Activated T-helper 2 cell treated with anti-CD3 and anti-CD28 coated beads, Interferon-gamma antibody, Interleukin-2, Interleukin-4, amounts not matched to agents 10 μg/mL and 5 μg/mL and 100 μg/mL, durations not matched to agents 14 hours and 24 hours and 36 hours (primary cell): Measurements from ENCODE around the gene TSN. TPM values are rescaled to one million over a fixed set of nuclear protein-coding genes. Genes with fewer than 3 reads are reported as not detected.
"Not testable (repeated sequence)": the region's sequence is repeated elsewhere in the genome, so short reads cannot be mapped to it uniquely, and the experiment has no call there.

ENCODE experiments used
- DNase-seq: peaks from one replicate; pipeline ENCODE4 v3.0.0; 2021; ENCODE audit warnings: low spot score
- H3K27ac Mint-ChIP-seq: one replicate; pipeline ENCODE4 v1.8.0; 2021; ENCODE audit warnings: mixed read lengths
- H3K27me3 Mint-ChIP-seq: one replicate; pipeline ENCODE4 v1.8.0; 2021; ENCODE audit warnings: low read depth, mixed read lengths
- H3K36me3 Mint-ChIP-seq: one replicate; pipeline ENCODE4 v1.8.0; 2021; ENCODE audit warnings: low read depth, mixed read lengths
- H3K4me1 Mint-ChIP-seq: one replicate; pipeline ENCODE4 v1.8.0; 2021; ENCODE audit warnings: low read depth, mixed read lengths
- H3K4me3 Mint-ChIP-seq: one replicate; pipeline ENCODE4 v1.8.0; 2021; ENCODE audit warnings: low read depth, mild to moderate bottlenecking, moderate library complexity, mixed read lengths
- H3K9me3 Mint-ChIP-seq: one replicate; pipeline ENCODE4 v1.8.0; 2021; ENCODE audit warnings: mixed read lengths
- intact Hi-C: fragments of 100-400 bp; cut with micrococcal nuclease; formaldehyde crosslinking; loops from one replicate; pipeline ENCODE4 v1.15.1; 2023
- total RNA-seq: library from RNA; stranded (reverse); gene quantifications from 2 replicates; pipeline ENCODE4 v1.2.3, GENCODE V29; 2022

TSN gene
- total RNA-seq, 1 donor from 2014 or later: 67.6 TPM

DNA sequence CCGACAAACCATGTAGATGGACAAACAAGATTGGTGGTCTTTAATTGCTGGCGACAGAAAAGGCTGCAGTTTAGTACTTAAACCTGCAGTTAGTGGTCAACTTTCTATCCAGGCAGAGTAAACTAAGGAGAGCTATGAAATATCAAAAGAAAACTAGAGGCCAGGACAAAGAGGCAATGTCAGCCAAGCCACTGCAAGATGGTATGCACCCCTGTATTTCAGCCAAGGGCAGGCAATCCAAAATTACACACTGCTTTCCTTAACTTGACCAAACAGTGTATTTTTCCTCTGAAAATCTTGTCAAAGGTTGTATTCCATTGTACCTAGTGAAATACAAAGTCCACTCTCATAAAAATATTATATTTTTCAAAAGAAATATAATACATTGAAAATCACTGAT lies 28.1 kb upstream of the TSN start:
- Mint-ChIP-seq H3K27ac (no peak overlapping the region), H3K9me3 (no peaks in the 10 kb centered on the region), H3K4me3 (no peak overlapping the region), H3K4me1 (peaks cover 25% of the 10 kb centered on the region), H3K36me3 (peaks cover 57% of the 10 kb centered on the region), H3K27me3 (no peaks in the 10 kb centered on the region)
- intact Hi-C loops: no loop called here
- DNase-seq: no peak

DNA sequence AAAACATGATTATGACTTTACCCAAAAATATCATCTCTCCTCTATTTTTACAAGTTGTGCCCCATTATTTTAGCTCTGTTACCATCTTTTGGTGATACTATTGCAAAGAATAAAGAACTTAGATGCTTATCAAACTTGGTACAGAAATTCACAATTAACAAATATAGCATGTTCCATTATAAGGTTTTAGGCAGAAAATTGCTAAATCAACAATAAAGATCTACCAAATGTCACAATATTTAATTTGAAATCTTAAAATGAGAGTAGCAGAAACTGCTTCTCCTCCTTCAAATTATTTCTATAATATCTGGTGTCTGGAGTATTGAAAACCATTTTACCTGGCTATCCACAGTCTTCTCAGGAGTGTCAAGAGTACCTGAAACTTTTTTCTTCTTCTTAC lies 27.5 kb upstream of the TSN start:
- Mint-ChIP-seq H3K27me3 (no peaks in the 10 kb centered on the region), H3K4me1 (peaks cover 19% of the 10 kb centered on the region), H3K9me3 (no peaks in the 10 kb centered on the region), H3K27ac (no peak overlapping the region), H3K4me3 (no peak overlapping the region), H3K36me3 (peaks cover 59% of the 10 kb centered on the region)
- intact Hi-C loops: no loop called here
- no peak for DNase-seq

DNA sequence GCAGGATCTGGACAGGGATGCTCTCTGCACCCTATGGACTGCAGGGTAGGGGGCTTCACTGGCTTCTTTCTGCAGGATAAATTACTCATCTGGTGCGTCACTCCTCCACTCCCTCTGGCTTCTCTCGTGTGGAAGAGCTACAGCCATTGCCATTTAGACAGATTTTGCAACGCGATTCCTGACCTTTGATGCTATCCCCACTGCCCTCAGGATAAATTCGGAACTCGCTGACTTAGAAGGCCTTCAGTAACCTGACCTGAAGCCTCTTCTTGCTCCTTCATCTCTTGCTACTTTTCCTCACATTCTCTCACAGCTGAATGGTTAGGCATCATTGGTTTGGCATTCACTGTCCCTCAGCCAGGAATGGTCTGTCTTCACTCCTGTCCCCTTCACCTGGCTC lies 24.1 kb upstream of the TSN start:
- Mint-ChIP-seq H3K27ac (no peak overlapping the region), H3K36me3 (peaks cover 81% of the 10 kb centered on the region), H3K4me1 (peaks cover 26% of the 10 kb centered on the region), H3K9me3 (no peaks in the 10 kb centered on the region), H3K4me3 (no peak overlapping the region), H3K27me3 (no peaks in the 10 kb centered on the region)
- DNase-seq: no peak
- intact Hi-C loops: no loop called here

- intact Hi-C loops, H3K27ac Mint-ChIP-seq, H3K9me3 Mint-ChIP-seq, H3K4me3 Mint-ChIP-seq, DNase-seq, H3K27me3 Mint-ChIP-seq: not testable (repeated sequence)
- peaks cover 34% of the 10 kb centered on the region for H3K4me1 Mint-ChIP-seq
- peaks cover 58% of the 10 kb centered on the region for H3K36me3 Mint-ChIP-seq
These were observed 20.9 kb upstream of the TSN start for GRCh38 chr2:121734544-121734943.

- H3K4me3 Mint-ChIP-seq: peak overlapping the region; percentile 99
- intact Hi-C loops: loop anchor here (1.0 kb wide), 5 partner anchors 13 to 204 kb away; partner anchors contain the start of genes CLASP1 and TSN
- H3K27ac Mint-ChIP-seq: peak overlapping the region; percentile 92
- peaks cover 34% of the 10 kb centered on the region for H3K4me1 Mint-ChIP-seq
- H3K9me3 Mint-ChIP-seq: no peaks in the 10 kb centered on the region
- no peaks in the 10 kb centered on the region for H3K27me3 Mint-ChIP-seq
- DNase-seq: no peak
- H3K36me3 Mint-ChIP-seq: peaks cover 50% of the 10 kb centered on the region
These were observed 19.9 kb upstream of the TSN start for GRCh38 chr2:121735518-121736074.

- peaks cover 45% of the 10 kb centered on the region for H3K36me3 Mint-ChIP-seq
- intact Hi-C loops: loop anchor here (1.0 kb wide), 5 partner anchors 14 to 205 kb away; partner anchors contain the start of genes CLASP1 and TSN
- no peaks in the 10 kb centered on the region for H3K9me3 Mint-ChIP-seq
- peak overlapping the region; percentile 99 for H3K4me3 Mint-ChIP-seq
- peaks cover 33% of the 10 kb centered on the region for H3K4me1 Mint-ChIP-seq
- no peak for DNase-seq
- no peaks in the 10 kb centered on the region for H3K27me3 Mint-ChIP-seq
- H3K27ac Mint-ChIP-seq: peak overlapping the region; percentile 92
These were observed 19.4 kb upstream of the TSN start for GRCh38 chr2:121736140-121736461.

- peak within 1 kb of the TSS; percentile 99 for H3K4me3 Mint-ChIP-seq
- H3K27ac Mint-ChIP-seq: peak within 1 kb of the TSS; percentile 92
- H3K27me3 Mint-ChIP-seq: no peaks in the 10 kb centered on the region
- no peaks in the 10 kb centered on the region for H3K9me3 Mint-ChIP-seq
- peak; percentile 99 for DNase-seq
- H3K36me3 Mint-ChIP-seq: peaks cover 39% of the 10 kb centered on the region
- intact Hi-C loops: loop anchor here (1.0 kb wide), 5 partner anchors 14 to 205 kb away; partner anchors contain the start of genes CLASP1 and TSN
- peaks cover 29% of the 10 kb centered on the region for H3K4me1 Mint-ChIP-seq
These were observed 18.8 kb upstream of the TSN start, which contains the start of gene NIFK for GRCh38 chr2:121736462-121737336. Gene NIFK (minus strand): TSS chr2:121736875. CDS start chr2:121736850, 25 bp downstream.

DNA sequence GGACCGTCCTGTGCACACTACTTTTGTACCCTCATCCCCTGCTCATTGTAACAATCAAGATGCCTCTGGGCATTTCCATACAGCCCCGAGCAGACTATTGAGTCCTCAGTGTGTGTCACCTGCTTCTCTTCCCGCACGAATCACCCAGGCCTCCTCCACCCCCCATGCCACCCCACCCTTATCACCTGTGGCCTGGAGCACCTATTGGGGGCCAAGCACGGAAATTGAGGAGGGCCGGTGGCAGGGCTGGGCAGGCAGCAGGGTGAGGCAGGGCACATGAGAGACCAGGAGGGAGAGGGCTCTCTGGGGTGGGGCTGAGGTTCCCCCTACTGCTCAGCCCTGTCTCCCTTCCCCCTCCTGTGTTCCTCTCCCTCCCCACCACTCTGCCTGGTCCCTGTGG lies 14.5 kb upstream of the TSN start:
- Mint-ChIP-seq H3K27ac (no peak overlapping the region), H3K27me3 (peaks cover 2% of the 10 kb centered on the region), H3K4me3 (no peak overlapping the region), H3K4me1 (peaks cover 17% of the 10 kb centered on the region), H3K9me3 (peaks cover 4% of the 10 kb centered on the region), H3K36me3 (peaks cover 7% of the 10 kb centered on the region)
- DNase-seq: no peak
- intact Hi-C loops: no loop called here

DNA sequence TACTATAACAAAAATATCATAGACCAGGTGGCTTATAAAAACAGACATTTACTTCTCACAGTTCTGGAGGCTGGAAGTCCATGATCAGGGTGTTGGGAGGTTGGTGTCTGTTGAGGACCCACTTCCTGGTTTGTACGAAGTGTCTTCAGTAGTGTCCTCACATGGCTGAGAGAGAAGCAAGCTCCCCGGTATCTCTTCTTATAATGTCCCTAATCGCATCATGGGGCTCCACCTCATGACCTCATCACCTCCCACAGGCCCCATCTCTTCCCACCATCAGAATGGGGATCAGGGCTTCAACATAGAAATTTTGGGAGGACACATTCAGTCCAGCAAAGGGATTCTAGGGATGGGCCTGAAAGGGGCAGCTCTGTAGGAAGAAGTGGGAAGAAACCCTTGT lies 14.0 kb upstream of the TSN start:
- Mint-ChIP-seq H3K9me3 (peaks cover 4% of the 10 kb centered on the region), H3K27ac (no peak overlapping the region), H3K4me3 (no peak overlapping the region), H3K27me3 (peaks cover 2% of the 10 kb centered on the region), H3K36me3 (peaks cover 3% of the 10 kb centered on the region), H3K4me1 (peaks cover 22% of the 10 kb centered on the region)
- no peak for DNase-seq
- intact Hi-C loops: no loop called here

GRCh38 chr2:121746071-121746578 lies 9.3 kb upstream of the TSN start:
- intact Hi-C loops: loop anchor here (1.0 kb wide), 1 partner anchor 24 kb away; no protein-coding TSS in a partner anchor
- no peaks in the 10 kb centered on the region for H3K36me3 Mint-ChIP-seq
- H3K27ac Mint-ChIP-seq: peak overlapping the region; percentile 43
- H3K9me3 Mint-ChIP-seq: peaks cover 4% of the 10 kb centered on the region
- DNase-seq: no peak
- peaks cover 2% of the 10 kb centered on the region for H3K27me3 Mint-ChIP-seq
- peaks cover 13% of the 10 kb centered on the region for H3K4me1 Mint-ChIP-seq
- no peak overlapping the region for H3K4me3 Mint-ChIP-seq

DNA sequence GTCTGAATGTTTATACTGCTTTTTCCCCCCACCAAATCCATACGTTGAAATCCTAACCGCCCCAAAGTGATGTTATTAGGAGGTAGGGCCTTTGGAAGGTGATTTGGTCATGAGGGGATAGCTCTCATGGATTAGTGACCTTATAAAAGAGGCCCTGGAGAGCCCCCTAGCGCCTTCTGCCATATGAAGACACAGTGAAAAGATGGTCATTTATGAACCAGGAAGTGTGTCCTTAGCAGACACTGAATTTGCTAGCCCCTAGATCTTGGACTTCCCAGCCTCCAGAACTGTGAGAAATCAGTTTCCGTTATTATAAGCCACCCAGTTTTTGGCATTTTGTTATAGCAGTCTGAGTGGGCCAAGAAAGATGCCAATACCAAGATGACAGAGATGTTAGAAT lies 7.2 kb upstream of the TSN start:
- Mint-ChIP-seq H3K4me3 (no peak overlapping the region), H3K36me3 (no peaks in the 10 kb centered on the region), H3K9me3 (peaks cover 4% of the 10 kb centered on the region), H3K27ac (no peak overlapping the region), H3K27me3 (peaks cover 2% of the 10 kb centered on the region), H3K4me1 (peaks cover 13% of the 10 kb centered on the region)
- intact Hi-C loops: no loop called here
- no peak for DNase-seq

GRCh38 chr2:121754851-121755236 lies 607 bp upstream of the TSN start:
- Mint-ChIP-seq H3K4me1 (peaks cover 21% of the 10 kb centered on the region), H3K36me3 (peaks cover 18% of the 10 kb centered on the region), H3K4me3 (peak overlapping the region; percentile 97), H3K27ac (peak overlapping the region; percentile 91), H3K27me3 (no peaks in the 10 kb centered on the region), H3K9me3 (no peaks in the 10 kb centered on the region)
- intact Hi-C loops: loop anchor here (1.0 kb wide), 4 partner anchors 19 to 225 kb away; partner anchors contain the start of genes CLASP1, NIFK and RNU4ATAC
- DNase-seq: no peak
